Keratinocyte (primary cell): ENCODE results near the gene ADAMTSL1.

Source experiments
- CTCF ChIP-seq, 3 experiments: IDR thresholded peaks in 1 of 3; conservative IDR thresholded peaks in 1 of 3; optimal IDR thresholded peaks in 1 of 3; 2 replicates in 2 of 3; 3 replicates in 1 of 3; pipeline versions ENCODE3 to v1.5.1; 2011; ENCODE audit warnings: low read length in 3 of 3, mild to moderate bottlenecking in 3 of 3, moderate library complexity in 2 of 3, control low read depth in 1 of 3, inconsistent platforms in 1 of 3; ENCODE audit not compliant: insufficient read depth in 2 of 3; ENCODE audit errors: extremely low read depth in 1 of 3
- EZH2 ChIP-seq: IDR thresholded peaks from one replicate; pipeline ENCODE4 v1.6.1; 2012; ENCODE audit warnings: inconsistent platforms, mild to moderate bottlenecking, low read length, moderate library complexity

- TF ChIP-seq EZH2 = no peak
- TF ChIP-seq CTCF (optimal IDR thresholded peaks at IDR 0.05 in 1 of 3, IDR thresholded peaks at IDR 0.05 in 1 of 3, conservative IDR thresholded peaks at IDR 0.05 in 1 of 3; ENCODE audit: extremely low read depth in 1 of 3, insufficient read depth in 2 of 3, low read length in 3 of 3) = no peak
These were observed 348.9 kb downstream of the ADAMTSL1 start for GRCh38 chr9:18822850-18823249.
